IPS-NIHi7 (cell line): ENCODE results near the gene SLC4A8.

Experiments used
- DNase-seq: peaks from one replicate; pipeline ENCODE4 v3.0.0; 2012; ENCODE audit warnings: mixed read lengths; ENCODE audit errors: extremely low spot score

The SLC4A8 gene

GRCh38 chr12:51525518-51525917 is 100.9 kb downstream of the SLC4A8 start:
- no peak for DNase-seq

GRCh38 chr12:51527966-51528365 is 103.3 kb downstream of the SLC4A8 start:
- no peak for DNase-seq

GRCh38 chr12:51528852-51529650 is 104.4 kb downstream of the SLC4A8 start:
- no peak for DNase-seq

GRCh38 chr12:51529651-51529970 is 105.0 kb downstream of the SLC4A8 start:
- DNase-seq = no peak

- no peak for DNase-seq
Observed at GRCh38 chr12:51530208-51530607, 105.6 kb downstream of the SLC4A8 start.

- DNase-seq = no peak
Observed at GRCh38 chr12:51531284-51531977, 106.8 kb downstream of the SLC4A8 start.

- DNase-seq = peak; percentile 94
Observed at GRCh38 chr12:51531978-51532497, 107.4 kb downstream of the SLC4A8 start.

- no peak for DNase-seq
Observed at GRCh38 chr12:51533799-51534198, 109.2 kb downstream of the SLC4A8 start.

- DNase-seq = no peak
Observed at GRCh38 chr12:51534216-51535074, 109.8 kb downstream of the SLC4A8 start.

- DNase-seq = no peak
Observed at GRCh38 chr12:51536159-51536558, 111.5 kb downstream of the SLC4A8 start.

- no peak for DNase-seq
Observed at GRCh38 chr12:51538149-51538548, 113.5 kb downstream of the SLC4A8 start.

GRCh38 chr12:51538599-51538998 is 114.0 kb downstream of the SLC4A8 start:
- DNase-seq = no peak

- DNase-seq = no peak
Observed at GRCh38 chr12:51540996-51541395, 116.4 kb downstream of the SLC4A8 start.

- no peak for DNase-seq
Observed at GRCh38 chr12:51546097-51546496, 121.5 kb downstream of the SLC4A8 start.

- no peak for DNase-seq
Observed at GRCh38 chr12:51547606-51548005, 123.0 kb downstream of the SLC4A8 start.

- no peak for DNase-seq
Observed at GRCh38 chr12:51548241-51548640, 123.6 kb downstream of the SLC4A8 start.

- no peak for DNase-seq
Observed at GRCh38 chr12:51549637-51550036, 125.0 kb downstream of the SLC4A8 start.
